ENCODE results near the gene KIF26B. TPM values are rescaled to one million over a fixed set of nuclear protein-coding genes. Genes with fewer than 3 reads are reported as not detected.

The KIF26B gene
- total RNA-seq, 1 experiment from 2014 or later: 1.2 TPM

DNA sequence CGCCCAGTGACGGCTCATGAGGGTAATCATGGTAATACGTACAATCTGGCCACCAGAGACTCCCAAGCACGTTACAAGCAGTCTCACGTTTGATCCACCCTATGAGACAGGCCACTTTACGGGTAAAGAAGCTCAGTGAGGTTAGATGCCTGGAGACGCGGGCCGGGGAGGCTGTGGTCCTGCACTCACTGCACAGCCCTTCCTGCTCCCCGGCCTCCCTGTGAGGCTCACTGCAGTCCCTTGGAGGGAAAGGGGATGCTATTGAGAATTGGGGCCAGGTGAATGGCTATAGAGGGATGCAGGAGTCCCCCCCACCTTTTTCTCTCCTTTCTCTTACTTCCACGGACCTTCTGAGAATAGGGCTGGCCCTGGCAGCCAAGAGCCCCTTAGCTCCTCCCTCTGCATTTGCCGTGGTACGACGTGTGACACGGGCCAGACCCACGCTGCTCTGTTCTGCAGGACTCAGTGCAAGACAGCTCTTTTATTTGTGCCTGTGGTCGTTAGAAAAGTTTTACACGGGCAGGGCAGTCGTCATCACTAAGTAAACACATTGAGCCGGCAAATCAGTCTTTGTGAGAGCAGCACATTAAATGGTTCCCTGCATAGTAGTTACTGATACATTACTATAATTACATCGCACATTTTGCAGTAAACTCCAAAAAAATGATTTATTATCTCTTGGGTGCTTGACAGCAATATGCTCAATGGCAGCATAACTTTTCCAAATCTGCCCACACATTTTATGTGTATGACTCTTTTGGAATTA, 18.8 kb downstream of the KIF26B start:
- DNase-seq (ENCODE audit: low spot score) (no peak), ATAC-seq (peak; percentile 24; the same call in 1 of the 2 replicates)
- no peak overlapping the region for H3K4me3 Mint-ChIP-seq
- ChIA-PET POLR2A (no interaction called here), CTCF (interaction anchor here (2.1 kb wide), 1 partner anchor 17 kb away, joined by 9 read pairs; no protein-coding TSS in a partner anchor)
- H3K9me3 Mint-ChIP-seq: peaks cover 10% of the 10 kb centered on the region
- peak overlapping the region; percentile 39; the same call in 1 of the 2 replicates for H3K27ac Mint-ChIP-seq
- TF ChIP-seq MYBL2 (CRISPR knock-in tag; IDR thresholded peaks at IDR 0.05) (no peak), ZNF138 (CRISPR knock-in tag; conservative IDR thresholded peaks at IDR 0.05) (no peak), ZNF317 (CRISPR knock-in tag; IDR thresholded peaks at IDR 0.05; ENCODE audit: borderline replicate concordance, low read depth) (no peak), ZNF219 (CRISPR knock-in tag; IDR thresholded peaks at IDR 0.05; ENCODE audit: borderline replicate concordance) (no peak), ESRRA (CRISPR knock-in tag; IDR thresholded peaks at IDR 0.05; ENCODE audit: borderline replicate concordance) (no peak), MXD4 (CRISPR knock-in tag; IDR thresholded peaks at IDR 0.05; ENCODE audit: borderline replicate concordance) (no peak), NFE2L1 (CRISPR knock-in tag; IDR thresholded peaks at IDR 0.05) (no peak), ATF1 (CRISPR knock-in tag; IDR thresholded peaks at IDR 0.05) (no peak), ZNF396 (CRISPR knock-in tag; IDR thresholded peaks at IDR 0.05; ENCODE audit: borderline replicate concordance) (no peak), RELA (CRISPR knock-in tag; IDR thresholded peaks at IDR 0.05; ENCODE audit: borderline replicate concordance) (no peak), TEAD1 (CRISPR knock-in tag; IDR thresholded peaks at IDR 0.05) (no peak), ETV6 (CRISPR knock-in tag; IDR thresholded peaks at IDR 0.05) (no peak)
- TF ChIP-seq, protein P1, sequence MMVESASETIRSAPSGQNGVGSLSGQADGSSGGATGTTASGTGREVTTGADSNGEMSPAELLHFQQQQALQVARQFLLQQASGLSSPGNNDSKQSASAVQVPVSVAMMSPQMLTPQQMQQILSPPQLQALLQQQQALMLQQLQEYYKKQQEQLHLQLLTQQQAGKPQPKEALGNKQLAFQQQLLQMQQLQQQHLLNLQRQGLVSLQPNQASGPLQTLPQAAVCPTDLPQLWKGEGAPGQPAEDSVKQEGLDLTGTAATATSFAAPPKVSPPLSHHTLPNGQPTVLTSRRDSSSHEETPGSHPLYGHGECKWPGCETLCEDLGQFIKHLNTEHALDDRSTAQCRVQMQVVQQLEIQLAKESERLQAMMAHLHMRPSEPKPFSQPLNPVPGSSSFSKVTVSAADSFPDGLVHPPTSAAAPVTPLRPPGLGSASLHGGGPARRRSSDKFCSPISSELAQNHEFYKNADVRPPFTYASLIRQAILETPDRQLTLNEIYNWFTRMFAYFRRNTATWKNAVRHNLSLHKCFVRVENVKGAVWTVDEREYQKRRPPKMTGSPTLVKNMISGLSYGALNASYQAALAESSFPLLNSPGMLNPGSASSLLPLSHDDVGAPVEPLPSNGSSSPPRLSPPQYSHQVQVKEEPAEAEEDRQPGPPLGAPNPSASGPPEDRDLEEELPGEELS (CRISPR knock-in tag; IDR thresholded peaks at IDR 0.05): no peak
- TF ChIP-seq, protein P2, sequence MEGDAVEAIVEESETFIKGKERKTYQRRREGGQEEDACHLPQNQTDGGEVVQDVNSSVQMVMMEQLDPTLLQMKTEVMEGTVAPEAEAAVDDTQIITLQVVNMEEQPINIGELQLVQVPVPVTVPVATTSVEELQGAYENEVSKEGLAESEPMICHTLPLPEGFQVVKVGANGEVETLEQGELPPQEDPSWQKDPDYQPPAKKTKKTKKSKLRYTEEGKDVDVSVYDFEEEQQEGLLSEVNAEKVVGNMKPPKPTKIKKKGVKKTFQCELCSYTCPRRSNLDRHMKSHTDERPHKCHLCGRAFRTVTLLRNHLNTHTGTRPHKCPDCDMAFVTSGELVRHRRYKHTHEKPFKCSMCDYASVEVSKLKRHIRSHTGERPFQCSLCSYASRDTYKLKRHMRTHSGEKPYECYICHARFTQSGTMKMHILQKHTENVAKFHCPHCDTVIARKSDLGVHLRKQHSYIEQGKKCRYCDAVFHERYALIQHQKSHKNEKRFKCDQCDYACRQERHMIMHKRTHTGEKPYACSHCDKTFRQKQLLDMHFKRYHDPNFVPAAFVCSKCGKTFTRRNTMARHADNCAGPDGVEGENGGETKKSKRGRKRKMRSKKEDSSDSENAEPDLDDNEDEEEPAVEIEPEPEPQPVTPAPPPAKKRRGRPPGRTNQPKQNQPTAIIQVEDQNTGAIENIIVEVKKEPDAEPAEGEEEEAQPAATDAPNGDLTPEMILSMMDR (IDR thresholded peaks at IDR 0.05): no peak
- TF ChIP-seq, protein P3, sequence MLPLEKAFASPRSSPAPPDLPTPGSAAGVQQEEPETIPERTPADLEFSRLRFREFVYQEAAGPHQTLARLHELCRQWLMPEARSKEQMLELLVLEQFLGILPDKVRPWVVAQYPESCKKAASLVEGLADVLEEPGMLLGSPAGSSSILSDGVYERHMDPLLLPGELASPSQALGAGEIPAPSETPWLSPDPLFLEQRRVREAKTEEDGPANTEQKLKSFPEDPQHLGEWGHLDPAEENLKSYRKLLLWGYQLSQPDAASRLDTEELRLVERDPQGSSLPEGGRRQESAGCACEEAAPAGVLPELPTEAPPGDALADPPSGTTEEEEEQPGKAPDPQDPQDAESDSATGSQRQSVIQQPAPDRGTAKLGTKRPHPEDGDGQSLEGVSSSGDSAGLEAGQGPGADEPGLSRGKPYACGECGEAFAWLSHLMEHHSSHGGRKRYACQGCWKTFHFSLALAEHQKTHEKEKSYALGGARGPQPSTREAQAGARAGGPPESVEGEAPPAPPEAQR (CRISPR knock-in tag; IDR thresholded peaks at IDR 0.05): no peak
- TF ChIP-seq, protein P4, sequence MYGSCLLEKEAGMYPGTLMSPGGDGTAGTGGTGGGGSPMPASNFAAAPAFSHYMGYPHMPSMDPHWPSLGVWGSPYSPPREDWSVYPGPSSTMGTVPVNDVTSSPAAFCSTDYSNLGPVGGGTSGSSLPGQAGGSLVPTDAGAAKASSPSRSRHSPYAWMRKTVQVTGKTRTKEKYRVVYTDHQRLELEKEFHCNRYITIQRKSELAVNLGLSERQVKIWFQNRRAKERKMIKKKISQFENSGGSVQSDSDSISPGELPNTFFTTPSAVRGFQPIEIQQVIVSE (CRISPR knock-in tag; IDR thresholded peaks at IDR 0.05; ENCODE audit: borderline replicate concordance): no peak
- TF ChIP-seq, protein P5, sequence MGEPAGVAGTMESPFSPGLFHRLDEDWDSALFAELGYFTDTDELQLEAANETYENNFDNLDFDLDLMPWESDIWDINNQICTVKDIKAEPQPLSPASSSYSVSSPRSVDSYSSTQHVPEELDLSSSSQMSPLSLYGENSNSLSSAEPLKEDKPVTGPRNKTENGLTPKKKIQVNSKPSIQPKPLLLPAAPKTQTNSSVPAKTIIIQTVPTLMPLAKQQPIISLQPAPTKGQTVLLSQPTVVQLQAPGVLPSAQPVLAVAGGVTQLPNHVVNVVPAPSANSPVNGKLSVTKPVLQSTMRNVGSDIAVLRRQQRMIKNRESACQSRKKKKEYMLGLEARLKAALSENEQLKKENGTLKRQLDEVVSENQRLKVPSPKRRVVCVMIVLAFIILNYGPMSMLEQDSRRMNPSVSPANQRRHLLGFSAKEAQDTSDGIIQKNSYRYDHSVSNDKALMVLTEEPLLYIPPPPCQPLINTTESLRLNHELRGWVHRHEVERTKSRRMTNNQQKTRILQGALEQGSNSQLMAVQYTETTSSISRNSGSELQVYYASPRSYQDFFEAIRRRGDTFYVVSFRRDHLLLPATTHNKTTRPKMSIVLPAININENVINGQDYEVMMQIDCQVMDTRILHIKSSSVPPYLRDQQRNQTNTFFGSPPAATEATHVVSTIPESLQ (CRISPR knock-in tag; IDR thresholded peaks at IDR 0.05): no peak
- TF ChIP-seq, protein P6, sequence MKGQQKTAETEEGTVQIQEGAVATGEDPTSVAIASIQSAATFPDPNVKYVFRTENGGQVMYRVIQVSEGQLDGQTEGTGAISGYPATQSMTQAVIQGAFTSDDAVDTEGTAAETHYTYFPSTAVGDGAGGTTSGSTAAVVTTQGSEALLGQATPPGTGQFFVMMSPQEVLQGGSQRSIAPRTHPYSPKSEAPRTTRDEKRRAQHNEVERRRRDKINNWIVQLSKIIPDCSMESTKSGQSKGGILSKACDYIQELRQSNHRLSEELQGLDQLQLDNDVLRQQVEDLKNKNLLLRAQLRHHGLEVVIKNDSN (CRISPR knock-in tag; IDR thresholded peaks at IDR 0.05): no peak
- TF ChIP-seq, protein P7, sequence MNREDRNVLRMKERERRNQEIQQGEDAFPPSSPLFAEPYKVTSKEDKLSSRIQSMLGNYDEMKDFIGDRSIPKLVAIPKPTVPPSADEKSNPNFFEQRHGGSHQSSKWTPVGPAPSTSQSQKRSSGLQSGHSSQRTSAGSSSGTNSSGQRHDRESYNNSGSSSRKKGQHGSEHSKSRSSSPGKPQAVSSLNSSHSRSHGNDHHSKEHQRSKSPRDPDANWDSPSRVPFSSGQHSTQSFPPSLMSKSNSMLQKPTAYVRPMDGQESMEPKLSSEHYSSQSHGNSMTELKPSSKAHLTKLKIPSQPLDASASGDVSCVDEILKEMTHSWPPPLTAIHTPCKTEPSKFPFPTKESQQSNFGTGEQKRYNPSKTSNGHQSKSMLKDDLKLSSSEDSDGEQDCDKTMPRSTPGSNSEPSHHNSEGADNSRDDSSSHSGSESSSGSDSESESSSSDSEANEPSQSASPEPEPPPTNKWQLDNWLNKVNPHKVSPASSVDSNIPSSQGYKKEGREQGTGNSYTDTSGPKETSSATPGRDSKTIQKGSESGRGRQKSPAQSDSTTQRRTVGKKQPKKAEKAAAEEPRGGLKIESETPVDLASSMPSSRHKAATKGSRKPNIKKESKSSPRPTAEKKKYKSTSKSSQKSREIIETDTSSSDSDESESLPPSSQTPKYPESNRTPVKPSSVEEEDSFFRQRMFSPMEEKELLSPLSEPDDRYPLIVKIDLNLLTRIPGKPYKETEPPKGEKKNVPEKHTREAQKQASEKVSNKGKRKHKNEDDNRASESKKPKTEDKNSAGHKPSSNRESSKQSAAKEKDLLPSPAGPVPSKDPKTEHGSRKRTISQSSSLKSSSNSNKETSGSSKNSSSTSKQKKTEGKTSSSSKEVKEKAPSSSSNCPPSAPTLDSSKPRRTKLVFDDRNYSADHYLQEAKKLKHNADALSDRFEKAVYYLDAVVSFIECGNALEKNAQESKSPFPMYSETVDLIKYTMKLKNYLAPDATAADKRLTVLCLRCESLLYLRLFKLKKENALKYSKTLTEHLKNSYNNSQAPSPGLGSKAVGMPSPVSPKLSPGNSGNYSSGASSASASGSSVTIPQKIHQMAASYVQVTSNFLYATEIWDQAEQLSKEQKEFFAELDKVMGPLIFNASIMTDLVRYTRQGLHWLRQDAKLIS (CRISPR knock-in tag; IDR thresholded peaks at IDR 0.05; ENCODE audit: borderline replicate concordance): no peak
- TF ChIP-seq, protein P8, sequence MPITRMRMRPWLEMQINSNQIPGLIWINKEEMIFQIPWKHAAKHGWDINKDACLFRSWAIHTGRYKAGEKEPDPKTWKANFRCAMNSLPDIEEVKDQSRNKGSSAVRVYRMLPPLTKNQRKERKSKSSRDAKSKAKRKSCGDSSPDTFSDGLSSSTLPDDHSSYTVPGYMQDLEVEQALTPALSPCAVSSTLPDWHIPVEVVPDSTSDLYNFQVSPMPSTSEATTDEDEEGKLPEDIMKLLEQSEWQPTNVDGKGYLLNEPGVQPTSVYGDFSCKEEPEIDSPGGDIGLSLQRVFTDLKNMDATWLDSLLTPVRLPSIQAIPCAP (CRISPR knock-in tag; IDR thresholded peaks at IDR 0.05): no peak
- no peaks in the 10 kb centered on the region for H3K27me3 Mint-ChIP-seq (ENCODE audit: low read depth)
- no peaks in the 10 kb centered on the region for H3K36me3 Mint-ChIP-seq
- H3K4me1 Mint-ChIP-seq: no peaks in the 10 kb centered on the region
